Measurements from ENCODE around the gene AMN. TPM values are rescaled to one million over a fixed set of nuclear protein-coding genes. Genes with fewer than 3 reads are reported as not detected.

Gene AMN
- total RNA-seq, 6 donors from 2014 or later, result 14.9 to 56.6 (median 31.6) TPM

- TF ChIP-seq CTCF (IDR thresholded peaks at IDR 0.05) (no peak), POLR2A (IDR thresholded peaks at IDR 0.05) (no peak), EP300 (IDR thresholded peaks at IDR 0.05) (no peak), POLR2AphosphoS5 (IDR thresholded peaks at IDR 0.05) (no peak)
- ATAC-seq (ENCODE audit: low FRiP score in 2 of 2) (no peak), DNase-seq (peak in 1 of 2 donors; percentile 81)
- no peaks in the 10 kb centered on the region for H3K9me3 ChIP-seq
- H3K27me3 ChIP-seq, result no peaks in the 10 kb centered on the region
- H3K27ac ChIP-seq, result no peak overlapping the region
- H3K36me3 ChIP-seq, result peaks cover 42 to 100% (median 87%) of the 10 kb centered on the region in 4 donors
- WGBS, 2 donors, result 96 to 97% methylated on average over 22 to 39 of the region's 39 CpGs
- H3K4me1 ChIP-seq, result no peaks in the 10 kb centered on the region
- no peak overlapping the region for H3K4me3 ChIP-seq
Observed at GRCh38 chr14:102964152-102964730, 41.8 kb downstream of the AMN start.

DNA sequence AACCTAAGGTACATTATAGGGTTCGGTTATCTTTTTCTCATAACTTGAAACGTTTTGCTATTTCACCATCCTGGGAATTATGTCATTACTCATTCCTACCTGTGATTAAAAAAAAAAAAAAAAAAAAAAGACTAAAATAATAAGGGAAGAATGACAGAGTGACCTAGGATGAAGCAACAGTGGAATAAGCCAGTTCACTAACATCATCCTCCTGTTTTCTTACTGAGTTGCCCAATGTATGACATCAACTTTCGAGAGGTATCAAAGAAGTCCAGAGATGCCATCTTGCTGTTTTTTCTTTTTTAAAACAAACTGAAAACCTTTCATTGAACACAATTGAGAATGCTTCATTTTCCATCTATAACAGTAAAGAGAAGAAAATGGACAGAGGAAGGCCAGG is 42.8 kb downstream of the AMN start:
- DNase-seq (no peak), ATAC-seq (ENCODE audit: low FRiP score in 2 of 2) (no peak)
- H3K27me3 ChIP-seq, result no peaks in the 10 kb centered on the region
- H3K9me3 ChIP-seq, result no peaks in the 10 kb centered on the region
- WGBS, 2 donors, result 82 to 85% methylated on average over 3 of the region's 3 CpGs
- peaks cover 49 to 100% (median 89%) of the 10 kb centered on the region in 4 donors for H3K36me3 ChIP-seq
- TF ChIP-seq EP300 (IDR thresholded peaks at IDR 0.05) (no peak), POLR2A (IDR thresholded peaks at IDR 0.05) (no peak), POLR2AphosphoS5 (IDR thresholded peaks at IDR 0.05) (no peak), CTCF (IDR thresholded peaks at IDR 0.05) (no peak)
- no peak overlapping the region for H3K4me3 ChIP-seq
- H3K27ac ChIP-seq, result no peak overlapping the region
- H3K4me1 ChIP-seq, result no peaks in the 10 kb centered on the region

- ATAC-seq (ENCODE audit: low FRiP score in 2 of 2), result no peak
- Histone ChIP-seq H3K27me3 (no peaks in the 10 kb centered on the region), H3K9me3 (no peaks in the 10 kb centered on the region), H3K4me3 (no peak overlapping the region), H3K36me3 (peaks cover 49 to 100% (median 87%) of the 10 kb centered on the region in 4 donors), H3K4me1 (peaks cover 0 to 5% (median 0%) of the 10 kb centered on the region in 4 donors), H3K27ac (no peak overlapping the region)
- TF ChIP-seq POLR2A (IDR thresholded peaks at IDR 0.05) (no peak), CTCF (IDR thresholded peaks at IDR 0.05) (no peak), POLR2AphosphoS5 (IDR thresholded peaks at IDR 0.05) (no peak), EP300 (IDR thresholded peaks at IDR 0.05) (no peak)
- WGBS, 2 donors, result 91 to 94% methylated on average over 20 of the region's 20 CpGs
- DNase-seq, result no peak
Observed at GRCh38 chr14:102965971-102966655, 43.6 kb downstream of the AMN start.

- TF ChIP-seq EP300 (IDR thresholded peaks at IDR 0.05) (no peak), CTCF (IDR thresholded peaks at IDR 0.05) (no peak), POLR2AphosphoS5 (IDR thresholded peaks at IDR 0.05) (no peak), POLR2A (IDR thresholded peaks at IDR 0.05) (no peak)
- WGBS, 2 donors, result 93 to 94% methylated on average over 21 of the region's 21 CpGs
- H3K36me3 ChIP-seq, result peaks cover 49 to 100% (median 86%) of the 10 kb centered on the region in 4 donors
Observed at GRCh38 chr14:102966681-102967505, 44.4 kb downstream of the AMN start.

More at GRCh38 chr14:102966681-102967505, 44.4 kb downstream of the AMN start:
- no peak overlapping the region for H3K4me3 ChIP-seq
- ATAC-seq (ENCODE audit: low FRiP score in 2 of 2) (no peak), DNase-seq (no peak)
- H3K9me3 ChIP-seq, result no peaks in the 10 kb centered on the region
- H3K27me3 ChIP-seq, result no peaks in the 10 kb centered on the region
- H3K27ac ChIP-seq, result no peak overlapping the region
- H3K4me1 ChIP-seq, result peaks cover 0 to 9% (median 0%) of the 10 kb centered on the region in 4 donors
